Measurements from ENCODE around the gene ABCB9. TPM values are rescaled to one million over a fixed set of nuclear protein-coding genes. Genes with fewer than 3 reads are reported as not detected.
A peak's percentile ranks its signal among the peaks of the same experiment; 100 is the strongest.
"Not testable (repeated sequence)": the region's sequence is repeated elsewhere in the genome, so short reads cannot be mapped to it uniquely, and the experiment has no call there.

Gene ABCB9
- total RNA-seq (ENCODE audit: unreplicated experiment) = 8.8 TPM
- long read RNA-seq, partial matches to known transcripts = 0 of 2 reads
- long read RNA-seq, other reads (novel, unspliced or antisense) = 1 of 2 reads

DNA sequence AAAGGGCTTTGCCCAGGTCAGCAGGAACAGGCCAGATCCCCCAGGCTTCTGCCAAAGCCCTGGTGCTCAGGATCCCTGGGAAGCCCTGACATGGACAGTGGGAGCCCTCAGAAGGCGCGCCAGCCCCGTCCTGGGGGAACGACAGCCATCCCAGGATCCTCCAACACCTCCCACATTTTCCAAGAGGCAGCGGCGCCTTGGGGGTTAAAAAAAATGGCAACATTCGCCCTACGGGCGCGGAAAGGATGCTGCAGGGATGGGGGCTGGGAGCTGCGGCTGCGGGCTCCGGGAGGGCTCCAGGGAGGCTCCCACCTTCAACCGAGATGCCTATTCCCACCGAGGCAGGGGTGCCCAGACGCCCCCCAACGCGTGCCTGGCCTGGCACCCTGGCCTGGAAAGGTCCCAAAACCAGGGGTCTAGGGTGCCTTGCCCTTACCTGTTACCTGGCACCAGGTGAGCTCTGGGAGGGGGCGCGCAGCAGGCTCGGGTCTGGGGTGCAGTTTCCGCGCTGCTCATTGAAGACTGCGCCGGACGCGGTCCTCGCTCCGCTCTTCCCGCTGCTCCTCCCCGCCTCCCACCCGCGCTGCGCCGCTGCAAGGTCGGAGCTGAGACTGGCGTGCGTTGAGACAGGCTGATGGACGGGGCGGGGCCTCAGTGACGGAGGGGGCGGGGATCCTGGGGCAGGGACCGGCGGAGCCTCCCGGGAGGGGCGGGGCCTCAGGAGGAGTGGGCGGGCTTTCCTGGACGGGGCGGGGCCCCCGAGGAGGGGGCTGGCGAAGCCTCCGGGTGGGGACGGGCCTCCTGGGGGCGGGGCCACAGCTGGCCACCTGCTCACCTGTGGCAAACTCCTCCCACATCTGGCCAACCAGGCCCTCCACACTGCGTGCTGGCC lies at the start of gene ABCB9:
Gene ABCB9, minus strand, starts transcription at position 613 of the 892 bp plus-strand sequence. CDS start 6,228 bp downstream, outside the sequence.
- Mint-ChIP-seq H3K9me3 (ENCODE audit: unreplicated experiment) (no peaks in the 10 kb centered on the region), H3K4me1 (ENCODE audit: low read depth, unreplicated experiment) (peaks cover 4% of the 10 kb centered on the region), H3K4me3 (ENCODE audit: unreplicated experiment) (peak within 1 kb of the TSS; percentile 68), H3K27me3 (ENCODE audit: unreplicated experiment) (peaks cover 8% of the 10 kb centered on the region), H3K27ac (ENCODE audit: unreplicated experiment) (no peak within 1 kb of the TSS), H3K36me3 (ENCODE audit: unreplicated experiment) (no peaks in the 10 kb centered on the region)
- peak; percentile 95 for DNase-seq
- TF ChIP-seq, protein P1, sequence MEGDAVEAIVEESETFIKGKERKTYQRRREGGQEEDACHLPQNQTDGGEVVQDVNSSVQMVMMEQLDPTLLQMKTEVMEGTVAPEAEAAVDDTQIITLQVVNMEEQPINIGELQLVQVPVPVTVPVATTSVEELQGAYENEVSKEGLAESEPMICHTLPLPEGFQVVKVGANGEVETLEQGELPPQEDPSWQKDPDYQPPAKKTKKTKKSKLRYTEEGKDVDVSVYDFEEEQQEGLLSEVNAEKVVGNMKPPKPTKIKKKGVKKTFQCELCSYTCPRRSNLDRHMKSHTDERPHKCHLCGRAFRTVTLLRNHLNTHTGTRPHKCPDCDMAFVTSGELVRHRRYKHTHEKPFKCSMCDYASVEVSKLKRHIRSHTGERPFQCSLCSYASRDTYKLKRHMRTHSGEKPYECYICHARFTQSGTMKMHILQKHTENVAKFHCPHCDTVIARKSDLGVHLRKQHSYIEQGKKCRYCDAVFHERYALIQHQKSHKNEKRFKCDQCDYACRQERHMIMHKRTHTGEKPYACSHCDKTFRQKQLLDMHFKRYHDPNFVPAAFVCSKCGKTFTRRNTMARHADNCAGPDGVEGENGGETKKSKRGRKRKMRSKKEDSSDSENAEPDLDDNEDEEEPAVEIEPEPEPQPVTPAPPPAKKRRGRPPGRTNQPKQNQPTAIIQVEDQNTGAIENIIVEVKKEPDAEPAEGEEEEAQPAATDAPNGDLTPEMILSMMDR (IDR thresholded peaks at IDR 0.05; ENCODE audit: partially characterized antibody, unreplicated experiment) = no peak

DNA sequence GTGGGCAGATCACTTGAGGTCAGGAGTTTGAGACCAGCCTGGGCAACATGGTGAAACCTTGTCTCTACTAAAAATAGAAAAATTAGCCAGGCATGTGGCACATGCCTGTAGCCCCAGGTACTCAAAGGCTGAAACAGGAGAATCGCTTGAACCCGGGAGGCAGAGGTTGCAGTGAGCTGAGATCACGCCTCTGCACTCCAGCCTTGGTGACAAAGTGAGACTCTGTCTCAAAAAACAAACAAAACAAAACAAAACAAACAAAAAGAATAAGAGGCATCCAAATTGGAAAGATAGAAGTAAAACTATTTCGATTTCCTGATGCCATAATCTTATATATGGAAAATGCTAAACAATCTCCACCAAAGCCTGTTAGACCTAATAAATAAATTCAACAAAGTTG lies 48.2 kb upstream of the ABCB9 start:
- DNase-seq; H3K27ac Mint-ChIP-seq (ENCODE audit: unreplicated experiment); H3K9me3 Mint-ChIP-seq (ENCODE audit: unreplicated experiment); H3K4me1 Mint-ChIP-seq (ENCODE audit: low read depth, unreplicated experiment); H3K36me3 Mint-ChIP-seq (ENCODE audit: unreplicated experiment); H3K4me3 Mint-ChIP-seq (ENCODE audit: unreplicated experiment); H3K27me3 Mint-ChIP-seq (ENCODE audit: unreplicated experiment): not testable (repeated sequence)

GRCh38 chr12:123013185-123014095 lies 47.2 kb upstream of the ABCB9 start:
- Mint-ChIP-seq H3K4me1 (ENCODE audit: low read depth, unreplicated experiment) (peaks cover 5% of the 10 kb centered on the region), H3K36me3 (ENCODE audit: unreplicated experiment) (no peaks in the 10 kb centered on the region), H3K4me3 (ENCODE audit: unreplicated experiment) (no peak overlapping the region), H3K27me3 (ENCODE audit: unreplicated experiment) (peaks cover 9% of the 10 kb centered on the region), H3K27ac (ENCODE audit: unreplicated experiment) (no peak overlapping the region), H3K9me3 (ENCODE audit: unreplicated experiment) (peaks cover 2% of the 10 kb centered on the region)
- TF ChIP-seq, protein P1 (IDR thresholded peaks at IDR 0.05; ENCODE audit: partially characterized antibody, unreplicated experiment) = no peak
- no peak for DNase-seq

DNA sequence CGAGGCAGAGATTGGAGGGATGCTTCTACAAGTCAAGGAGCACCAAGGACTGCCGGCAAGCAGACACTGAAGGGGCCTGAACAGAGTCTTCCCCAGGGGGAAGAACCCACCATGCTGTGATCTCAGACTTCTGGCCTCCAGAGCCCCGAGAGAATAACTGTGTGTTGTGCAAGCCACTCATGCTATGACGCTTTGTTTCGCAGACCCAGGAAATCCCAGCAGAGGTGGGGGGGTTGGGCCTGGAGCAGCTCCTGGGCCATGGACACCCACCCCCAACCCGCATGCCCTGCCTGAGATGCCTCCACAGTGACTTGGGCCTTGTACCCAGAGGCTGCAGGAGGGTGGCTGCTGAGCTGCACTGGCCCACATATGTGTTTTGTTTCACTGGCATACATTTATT lies 45.4 kb upstream of the ABCB9 start:
- Mint-ChIP-seq H3K4me3 (ENCODE audit: unreplicated experiment) (no peak overlapping the region), H3K36me3 (ENCODE audit: unreplicated experiment) (no peaks in the 10 kb centered on the region), H3K27ac (ENCODE audit: unreplicated experiment) (no peak overlapping the region), H3K9me3 (ENCODE audit: unreplicated experiment) (peaks cover 2% of the 10 kb centered on the region), H3K27me3 (ENCODE audit: unreplicated experiment) (peaks cover 9% of the 10 kb centered on the region), H3K4me1 (ENCODE audit: low read depth, unreplicated experiment) (peaks cover 12% of the 10 kb centered on the region)
- DNase-seq = no peak
- TF ChIP-seq, protein P1 (IDR thresholded peaks at IDR 0.05; ENCODE audit: partially characterized antibody, unreplicated experiment) = no peak

GRCh38 chr12:123010681-123011080 lies 44.4 kb upstream of the ABCB9 start:
- H3K4me1 Mint-ChIP-seq (ENCODE audit: low read depth, unreplicated experiment) = peaks cover 13% of the 10 kb centered on the region
- no peak overlapping the region for H3K4me3 Mint-ChIP-seq (ENCODE audit: unreplicated experiment)
- H3K27me3 Mint-ChIP-seq (ENCODE audit: unreplicated experiment) = peaks cover 7% of the 10 kb centered on the region
- H3K9me3 Mint-ChIP-seq (ENCODE audit: unreplicated experiment) = peaks cover 2% of the 10 kb centered on the region
- H3K36me3 Mint-ChIP-seq (ENCODE audit: unreplicated experiment) = no peaks in the 10 kb centered on the region
- no peak for DNase-seq
- H3K27ac Mint-ChIP-seq (ENCODE audit: unreplicated experiment) = no peak overlapping the region
- TF ChIP-seq, protein P1 (IDR thresholded peaks at IDR 0.05; ENCODE audit: partially characterized antibody, unreplicated experiment) = no peak

Measured in glutamatergic neuron (in vitro differentiated cells).